K562 (cell line): ENCODE measurements around the gene TRIP12. TPM values are rescaled to one million over a fixed set of nuclear protein-coding genes. Genes with fewer than 3 reads are reported as not detected.

Experiments
- BACH1 ChIP-seq: fragments of 200-800 bp; sonication (Bioruptor generic); IDR thresholded peaks from 2 replicates; pipeline ENCODE4 v1.6.1; 2016; ENCODE audit warnings: missing genetic modification characterization, missing compliant biosample characterization
- CEBPB ChIP-seq: fragments of 450-650 bp; IDR thresholded peaks from 2 replicates; pipeline ENCODE4 v1.6.1; 2016; ENCODE audit warnings: missing genetic modification characterization, missing compliant biosample characterization
- EP300 ChIP-seq: IDR thresholded peaks from 2 replicates; pipeline ENCODE4 v1.6.1; 2012; ENCODE audit warnings: low read length, improper control_type of control experiment
- GABPA ChIP-seq: fragments of 200-800 bp; sonication (Bioruptor generic); conservative IDR thresholded peaks from 2 replicates; pipeline ENCODE4 v1.6.1; 2016; ENCODE audit warnings: low read depth, missing genetic modification characterization, missing compliant biosample characterization
- HNRNPL ChIP-seq: fragments of 200-400 bp; formaldehyde crosslinking; IDR thresholded peaks from 2 replicates; pipeline ENCODE4 v1.6.1; 2017; ENCODE audit warnings: low read depth, mild to moderate bottlenecking, low read length
- LEF1 ChIP-seq: fragments of 450-650 bp; IDR thresholded peaks from 2 replicates; pipeline ENCODE4 v1.6.1; 2016; ENCODE audit warnings: mild to moderate bottlenecking
- NCOR1 ChIP-seq: fragments of 450-650 bp; IDR thresholded peaks from 2 replicates; pipeline ENCODE4 v1.6.1; 2016; ENCODE audit warnings: mild to moderate bottlenecking, moderate library complexity
- SNRNP70 ChIP-seq: fragments of 200-400 bp; formaldehyde crosslinking; optimal IDR thresholded peaks from 2 replicates; pipeline ENCODE3; 2017; ENCODE audit warnings: low read depth, low read length
- SOX6 ChIP-seq: fragments of 450-650 bp; IDR thresholded peaks from 2 replicates; pipeline ENCODE4 v1.6.1; 2014; ENCODE audit warnings: mild to moderate bottlenecking
- TCF3 ChIP-seq: sonication (generic); formaldehyde crosslinking; IDR thresholded peaks from 2 replicates; pipeline ENCODE4 v1.4.0; 2020; ENCODE audit warnings: mild to moderate bottlenecking, missing genetic modification reagents
- ZNF431 ChIP-seq: sonication (generic); formaldehyde crosslinking; IDR thresholded peaks from 2 replicates; pipeline ENCODE4 v1.8.0; 2022; ENCODE audit warnings: mild to moderate bottlenecking, missing genetic modification reagents
- polyA plus RNA-seq, 8 experiments: library from polyadenylated mRNA; depleted of rRNA in 4 of 8; stranded (reverse) in 5 of 8; unstranded in 3 of 8; fragments of >200 nt; fragmentation: Nextera tagmentation in 2 of 8; fragmentation: Illumina TruSeq in 1 of 8; extraction: Ambion mirVana in 2 of 8; extraction: Trizol in 1 of 8; gene quantifications; 2 replicates each; pipeline versions ENCODE4 v1.2.1 to v1.2.3, GENCODE V29; 2011 to 2014; ENCODE audit warnings: inconsistent platforms in 1 of 8, missing spikeins in 1 of 8
- total RNA-seq, 7 experiments: library from RNA; depleted of rRNA in 6 of 7; stranded (reverse); fragments of >200 nt in 6 of 7; fragmentation: Illumina TruSeq in 2 of 7; extraction: Trizol in 2 of 7; gene quantifications; 2 replicates each; pipeline versions ENCODE4 v1.2.1 to v1.2.3, GENCODE V29; 2011 to 2021; ENCODE audit warnings: low replicate concordance in 1 of 7
- TF ChIP-seq, protein P1 (sequence below): fragments of 200-600 bp; sonication (generic); IDR thresholded peaks from one replicate; pipeline ENCODE4 v1.6.1; 2012; ENCODE audit warnings: mild to moderate bottlenecking, low read depth, low read length, inconsistent platforms
- TF ChIP-seq, protein P2 (sequence below), 3 experiments: fragments of 200-800 bp in 1 of 3; sonication (Bioruptor generic) in 1 of 3; sonication (generic) in 1 of 3; formaldehyde crosslinking in 1 of 3; IDR thresholded peaks; 2 replicates each; pipeline versions ENCODE4 v1.6.1 to v1.8.0; 2016 to 2022; ENCODE audit warnings: mild to moderate bottlenecking in 2 of 3, missing compliant biosample characterization in 2 of 3, missing genetic modification characterization in 2 of 3, missing genetic modification reagents in 1 of 3
- TF ChIP-seq, protein P3 (sequence below): IDR thresholded peaks from 2 replicates; pipeline ENCODE4 v1.6.1; 2016; ENCODE audit warnings: missing genetic modification characterization, missing compliant biosample characterization
- TF ChIP-seq, protein P4 (sequence below): fragments of 250-450 bp; sonication (Bioruptor Pico); IDR thresholded peaks from 2 replicates; pipeline ENCODE4 v1.8.0; 2021; ENCODE audit warnings: moderate library complexity, mild to moderate bottlenecking, inconsistent platforms

Gene TRIP12
- total and polyA plus RNA-seq, 9 of the 15 experiments (the other 6 are each of a cell fraction or from before 2014, with no cell fraction given): 15.2 to 131 (median 80.1) TPM

DNA sequence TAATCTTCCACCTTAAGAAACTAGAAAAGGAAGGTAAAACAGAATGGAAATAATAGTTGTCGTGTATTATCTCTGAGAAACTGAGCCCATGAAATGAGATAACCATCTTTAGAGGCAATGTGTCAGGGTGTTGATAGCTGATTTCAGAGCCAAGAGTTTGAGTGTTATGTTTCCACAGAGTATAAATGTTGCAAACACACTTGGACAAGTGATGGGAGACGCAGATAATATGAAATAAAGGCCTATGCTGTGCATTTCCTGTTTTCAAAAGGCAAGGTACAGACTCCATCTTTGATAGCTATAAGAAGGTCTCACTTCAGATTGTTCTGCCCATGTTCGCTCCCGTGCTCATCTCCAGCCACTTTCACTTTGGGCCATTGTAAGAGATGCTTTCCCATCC, 181.5 kb downstream of the TRIP12 start (continued):
- TF ChIP-seq, protein P1, sequence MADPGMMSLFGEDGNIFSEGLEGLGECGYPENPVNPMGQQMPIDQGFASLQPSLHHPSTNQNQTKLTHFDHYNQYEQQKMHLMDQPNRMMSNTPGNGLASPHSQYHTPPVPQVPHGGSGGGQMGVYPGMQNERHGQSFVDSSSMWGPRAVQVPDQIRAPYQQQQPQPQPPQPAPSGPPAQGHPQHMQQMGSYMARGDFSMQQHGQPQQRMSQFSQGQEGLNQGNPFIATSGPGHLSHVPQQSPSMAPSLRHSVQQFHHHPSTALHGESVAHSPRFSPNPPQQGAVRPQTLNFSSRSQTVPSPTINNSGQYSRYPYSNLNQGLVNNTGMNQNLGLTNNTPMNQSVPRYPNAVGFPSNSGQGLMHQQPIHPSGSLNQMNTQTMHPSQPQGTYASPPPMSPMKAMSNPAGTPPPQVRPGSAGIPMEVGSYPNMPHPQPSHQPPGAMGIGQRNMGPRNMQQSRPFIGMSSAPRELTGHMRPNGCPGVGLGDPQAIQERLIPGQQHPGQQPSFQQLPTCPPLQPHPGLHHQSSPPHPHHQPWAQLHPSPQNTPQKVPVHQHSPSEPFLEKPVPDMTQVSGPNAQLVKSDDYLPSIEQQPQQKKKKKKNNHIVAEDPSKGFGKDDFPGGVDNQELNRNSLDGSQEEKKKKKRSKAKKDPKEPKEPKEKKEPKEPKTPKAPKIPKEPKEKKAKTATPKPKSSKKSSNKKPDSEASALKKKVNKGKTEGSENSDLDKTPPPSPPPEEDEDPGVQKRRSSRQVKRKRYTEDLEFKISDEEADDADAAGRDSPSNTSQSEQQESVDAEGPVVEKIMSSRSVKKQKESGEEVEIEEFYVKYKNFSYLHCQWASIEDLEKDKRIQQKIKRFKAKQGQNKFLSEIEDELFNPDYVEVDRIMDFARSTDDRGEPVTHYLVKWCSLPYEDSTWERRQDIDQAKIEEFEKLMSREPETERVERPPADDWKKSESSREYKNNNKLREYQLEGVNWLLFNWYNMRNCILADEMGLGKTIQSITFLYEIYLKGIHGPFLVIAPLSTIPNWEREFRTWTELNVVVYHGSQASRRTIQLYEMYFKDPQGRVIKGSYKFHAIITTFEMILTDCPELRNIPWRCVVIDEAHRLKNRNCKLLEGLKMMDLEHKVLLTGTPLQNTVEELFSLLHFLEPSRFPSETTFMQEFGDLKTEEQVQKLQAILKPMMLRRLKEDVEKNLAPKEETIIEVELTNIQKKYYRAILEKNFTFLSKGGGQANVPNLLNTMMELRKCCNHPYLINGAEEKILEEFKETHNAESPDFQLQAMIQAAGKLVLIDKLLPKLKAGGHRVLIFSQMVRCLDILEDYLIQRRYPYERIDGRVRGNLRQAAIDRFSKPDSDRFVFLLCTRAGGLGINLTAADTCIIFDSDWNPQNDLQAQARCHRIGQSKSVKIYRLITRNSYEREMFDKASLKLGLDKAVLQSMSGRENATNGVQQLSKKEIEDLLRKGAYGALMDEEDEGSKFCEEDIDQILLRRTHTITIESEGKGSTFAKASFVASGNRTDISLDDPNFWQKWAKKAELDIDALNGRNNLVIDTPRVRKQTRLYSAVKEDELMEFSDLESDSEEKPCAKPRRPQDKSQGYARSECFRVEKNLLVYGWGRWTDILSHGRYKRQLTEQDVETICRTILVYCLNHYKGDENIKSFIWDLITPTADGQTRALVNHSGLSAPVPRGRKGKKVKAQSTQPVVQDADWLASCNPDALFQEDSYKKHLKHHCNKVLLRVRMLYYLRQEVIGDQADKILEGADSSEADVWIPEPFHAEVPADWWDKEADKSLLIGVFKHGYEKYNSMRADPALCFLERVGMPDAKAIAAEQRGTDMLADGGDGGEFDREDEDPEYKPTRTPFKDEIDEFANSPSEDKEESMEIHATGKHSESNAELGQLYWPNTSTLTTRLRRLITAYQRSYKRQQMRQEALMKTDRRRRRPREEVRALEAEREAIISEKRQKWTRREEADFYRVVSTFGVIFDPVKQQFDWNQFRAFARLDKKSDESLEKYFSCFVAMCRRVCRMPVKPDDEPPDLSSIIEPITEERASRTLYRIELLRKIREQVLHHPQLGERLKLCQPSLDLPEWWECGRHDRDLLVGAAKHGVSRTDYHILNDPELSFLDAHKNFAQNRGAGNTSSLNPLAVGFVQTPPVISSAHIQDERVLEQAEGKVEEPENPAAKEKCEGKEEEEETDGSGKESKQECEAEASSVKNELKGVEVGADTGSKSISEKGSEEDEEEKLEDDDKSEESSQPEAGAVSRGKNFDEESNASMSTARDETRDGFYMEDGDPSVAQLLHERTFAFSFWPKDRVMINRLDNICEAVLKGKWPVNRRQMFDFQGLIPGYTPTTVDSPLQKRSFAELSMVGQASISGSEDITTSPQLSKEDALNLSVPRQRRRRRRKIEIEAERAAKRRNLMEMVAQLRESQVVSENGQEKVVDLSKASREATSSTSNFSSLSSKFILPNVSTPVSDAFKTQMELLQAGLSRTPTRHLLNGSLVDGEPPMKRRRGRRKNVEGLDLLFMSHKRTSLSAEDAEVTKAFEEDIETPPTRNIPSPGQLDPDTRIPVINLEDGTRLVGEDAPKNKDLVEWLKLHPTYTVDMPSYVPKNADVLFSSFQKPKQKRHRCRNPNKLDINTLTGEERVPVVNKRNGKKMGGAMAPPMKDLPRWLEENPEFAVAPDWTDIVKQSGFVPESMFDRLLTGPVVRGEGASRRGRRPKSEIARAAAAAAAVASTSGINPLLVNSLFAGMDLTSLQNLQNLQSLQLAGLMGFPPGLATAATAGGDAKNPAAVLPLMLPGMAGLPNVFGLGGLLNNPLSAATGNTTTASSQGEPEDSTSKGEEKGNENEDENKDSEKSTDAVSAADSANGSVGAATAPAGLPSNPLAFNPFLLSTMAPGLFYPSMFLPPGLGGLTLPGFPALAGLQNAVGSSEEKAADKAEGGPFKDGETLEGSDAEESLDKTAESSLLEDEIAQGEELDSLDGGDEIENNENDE: no peak
- TF ChIP-seq NCOR1: 0 out of 2 replicates have a peak, but pooled peaks have one; percentile 37
- TF ChIP-seq, protein P2, sequence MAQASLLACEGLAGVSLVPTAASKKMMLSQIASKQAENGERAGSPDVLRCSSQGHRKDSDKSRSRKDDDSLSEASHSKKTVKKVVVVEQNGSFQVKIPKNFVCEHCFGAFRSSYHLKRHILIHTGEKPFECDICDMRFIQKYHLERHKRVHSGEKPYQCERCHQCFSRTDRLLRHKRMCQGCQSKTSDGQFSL (CRISPR knock-in tag; IDR thresholded peaks at IDR 0.05): no peak
- TF ChIP-seq, protein P2 (tag; IDR thresholded peaks at IDR 0.05): no peak
- TF ChIP-seq HNRNPL: no peak
- TF ChIP-seq, protein P3, sequence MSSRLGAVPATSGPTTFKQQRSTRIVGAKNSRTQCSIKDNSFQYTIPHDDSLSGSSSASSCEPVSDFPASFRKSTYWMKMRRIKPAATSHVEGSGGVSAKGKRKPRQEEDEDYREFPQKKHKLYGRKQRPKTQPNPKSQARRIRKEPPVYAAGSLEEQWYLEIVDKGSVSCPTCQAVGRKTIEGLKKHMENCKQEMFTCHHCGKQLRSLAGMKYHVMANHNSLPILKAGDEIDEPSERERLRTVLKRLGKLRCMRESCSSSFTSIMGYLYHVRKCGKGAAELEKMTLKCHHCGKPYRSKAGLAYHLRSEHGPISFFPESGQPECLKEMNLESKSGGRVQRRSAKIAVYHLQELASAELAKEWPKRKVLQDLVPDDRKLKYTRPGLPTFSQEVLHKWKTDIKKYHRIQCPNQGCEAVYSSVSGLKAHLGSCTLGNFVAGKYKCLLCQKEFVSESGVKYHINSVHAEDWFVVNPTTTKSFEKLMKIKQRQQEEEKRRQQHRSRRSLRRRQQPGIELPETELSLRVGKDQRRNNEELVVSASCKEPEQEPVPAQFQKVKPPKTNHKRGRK (tag): no peak
- peak; percentile 33; the same call in 1 of the 2 replicates for TF ChIP-seq GABPA (tag)
- TF ChIP-seq SNRNP70: no peak
- TF ChIP-seq TCF3 (CRISPR knock-in tag): peak; percentile 59
- peak; percentile 58; the same call in 1 of the 2 replicates for TF ChIP-seq EP300
- TF ChIP-seq ZNF431 (CRISPR knock-in tag): no peak
- peak; percentile 34; the same call in 1 of the 2 replicates for TF ChIP-seq LEF1
- peak; percentile 90 for TF ChIP-seq SOX6
- 0 out of 2 replicates have a peak, but pooled peaks have one; percentile 21 for TF ChIP-seq CEBPB
- TF ChIP-seq, protein P4, sequence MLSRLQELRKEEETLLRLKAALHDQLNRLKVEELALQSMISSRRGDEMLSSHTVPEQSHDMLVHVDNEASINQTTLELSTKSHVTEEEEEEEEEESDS (CRISPR knock-in tag): no peak
- TF ChIP-seq BACH1 (tag): no peak
